ENCODE results near the gene SH3BP4. TPM values are rescaled to one million over a fixed set of nuclear protein-coding genes. Genes with fewer than 3 reads are reported as not detected.

Gene SH3BP4, protein sequence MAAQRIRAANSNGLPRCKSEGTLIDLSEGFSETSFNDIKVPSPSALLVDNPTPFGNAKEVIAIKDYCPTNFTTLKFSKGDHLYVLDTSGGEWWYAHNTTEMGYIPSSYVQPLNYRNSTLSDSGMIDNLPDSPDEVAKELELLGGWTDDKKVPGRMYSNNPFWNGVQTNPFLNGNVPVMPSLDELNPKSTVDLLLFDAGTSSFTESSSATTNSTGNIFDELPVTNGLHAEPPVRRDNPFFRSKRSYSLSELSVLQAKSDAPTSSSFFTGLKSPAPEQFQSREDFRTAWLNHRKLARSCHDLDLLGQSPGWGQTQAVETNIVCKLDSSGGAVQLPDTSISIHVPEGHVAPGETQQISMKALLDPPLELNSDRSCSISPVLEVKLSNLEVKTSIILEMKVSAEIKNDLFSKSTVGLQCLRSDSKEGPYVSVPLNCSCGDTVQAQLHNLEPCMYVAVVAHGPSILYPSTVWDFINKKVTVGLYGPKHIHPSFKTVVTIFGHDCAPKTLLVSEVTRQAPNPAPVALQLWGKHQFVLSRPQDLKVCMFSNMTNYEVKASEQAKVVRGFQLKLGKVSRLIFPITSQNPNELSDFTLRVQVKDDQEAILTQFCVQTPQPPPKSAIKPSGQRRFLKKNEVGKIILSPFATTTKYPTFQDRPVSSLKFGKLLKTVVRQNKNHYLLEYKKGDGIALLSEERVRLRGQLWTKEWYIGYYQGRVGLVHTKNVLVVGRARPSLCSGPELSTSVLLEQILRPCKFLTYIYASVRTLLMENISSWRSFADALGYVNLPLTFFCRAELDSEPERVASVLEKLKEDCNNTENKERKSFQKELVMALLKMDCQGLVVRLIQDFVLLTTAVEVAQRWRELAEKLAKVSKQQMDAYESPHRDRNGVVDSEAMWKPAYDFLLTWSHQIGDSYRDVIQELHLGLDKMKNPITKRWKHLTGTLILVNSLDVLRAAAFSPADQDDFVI
- total RNA-seq: 21.6 and 22.8 TPM in 2 replicates

DNA sequence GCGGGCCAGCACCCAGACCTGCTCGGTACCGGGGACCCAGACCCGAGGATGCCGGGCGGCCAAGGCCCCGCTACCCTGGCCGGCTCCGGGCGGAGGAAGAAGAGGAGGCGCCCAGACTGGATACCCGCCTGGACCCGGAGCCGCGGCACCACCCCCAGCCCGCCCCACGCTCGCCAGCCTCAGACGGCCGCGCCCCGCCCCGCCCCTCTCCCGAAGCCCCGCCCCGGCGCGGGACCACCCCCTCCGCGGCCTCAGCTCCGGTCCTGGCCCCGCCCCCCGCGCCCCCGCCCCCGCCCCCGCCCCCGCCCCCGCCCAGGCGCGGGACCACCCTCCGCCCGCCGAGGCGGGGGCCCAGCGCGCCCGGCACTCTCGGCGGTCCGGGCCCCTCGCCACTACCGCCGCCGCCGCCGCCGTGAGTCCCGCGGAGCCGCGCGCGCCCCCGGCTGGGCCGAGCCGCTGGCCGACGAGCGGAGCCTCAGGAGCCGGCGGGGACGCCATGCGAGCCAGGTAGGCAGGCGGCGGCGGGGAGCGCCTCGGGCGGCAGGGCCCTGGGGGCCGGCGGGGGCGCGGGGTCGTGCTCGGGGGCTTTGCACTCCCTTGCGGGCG is at the start of gene SH3BP4:
Gene SH3BP4, plus strand, starts transcription at position 354 of the 606 bp plus-strand sequence. CDS start 82,986 bp downstream, outside the sequence.

